ENCODE data around the gene MYO7B.
"Not testable (repeated sequence)": the region's sequence is repeated elsewhere in the genome, so short reads cannot be mapped to it uniquely, and the experiment has no call there.

The MYO7B gene

GRCh38 chr2:127568128-127568527 lies 32.6 kb downstream of the MYO7B start:
- no peak overlapping the region for H3K4me3 ChIP-seq (ENCODE audit: low read length)
- TF ChIP-seq ZNF274 (IDR thresholded peaks at IDR 0.05; ENCODE audit: low read depth, low read length) = no peak

GRCh38 chr2:127569666-127570065 lies 34.2 kb downstream of the MYO7B start:
- TF ChIP-seq ZNF274 (IDR thresholded peaks at IDR 0.05; ENCODE audit: low read depth, low read length) = no peak

GRCh38 chr2:127570282-127571250 lies 35.1 kb downstream of the MYO7B start:
- no peak overlapping the region for H3K4me3 ChIP-seq (ENCODE audit: low read length)
- no peak for TF ChIP-seq ZNF274 (IDR thresholded peaks at IDR 0.05; ENCODE audit: low read depth, low read length)

More at GRCh38 chr2:127569666-127570065, 34.2 kb downstream of the MYO7B start:
- H3K4me3 ChIP-seq (ENCODE audit: low read length) = no peak overlapping the region

- not testable (repeated sequence) for H3K4me3 ChIP-seq (ENCODE audit: low read length)
Observed at GRCh38 chr2:127572352-127572751, 36.9 kb downstream of the MYO7B start.

GRCh38 chr2:127572841-127573240 lies 37.4 kb downstream of the MYO7B start:
- H3K4me3 ChIP-seq (ENCODE audit: low read length) = no peak overlapping the region
- no peak for TF ChIP-seq ZNF274 (IDR thresholded peaks at IDR 0.05; ENCODE audit: low read depth, low read length)

- TF ChIP-seq ZNF274 (IDR thresholded peaks at IDR 0.05; ENCODE audit: low read depth, low read length) = no peak
- no peak overlapping the region for H3K4me3 ChIP-seq (ENCODE audit: low read length)
Observed at GRCh38 chr2:127573298-127573697, 37.8 kb downstream of the MYO7B start.

- no peak for TF ChIP-seq ZNF274 (IDR thresholded peaks at IDR 0.05; ENCODE audit: low read depth, low read length)
- H3K4me3 ChIP-seq (ENCODE audit: low read length) = no peak overlapping the region
Observed at GRCh38 chr2:127573771-127574170, 38.3 kb downstream of the MYO7B start.

GRCh38 chr2:127574656-127575055 lies 39.2 kb downstream of the MYO7B start:
- no peak for TF ChIP-seq ZNF274 (IDR thresholded peaks at IDR 0.05; ENCODE audit: low read depth, low read length)
- H3K4me3 ChIP-seq (ENCODE audit: low read length) = no peak overlapping the region

GRCh38 chr2:127575185-127575765 lies 39.8 kb downstream of the MYO7B start:
- TF ChIP-seq ZNF274 (IDR thresholded peaks at IDR 0.05; ENCODE audit: low read depth, low read length) = no peak
- no peak overlapping the region for H3K4me3 ChIP-seq (ENCODE audit: low read length)

GRCh38 chr2:127575941-127576432 lies 40.5 kb downstream of the MYO7B start:
- TF ChIP-seq ZNF274 (IDR thresholded peaks at IDR 0.05; ENCODE audit: low read depth, low read length) = no peak
- H3K4me3 ChIP-seq (ENCODE audit: low read length) = no peak overlapping the region; the same call in 1 of the 2 replicates

- no peak for TF ChIP-seq ZNF274 (IDR thresholded peaks at IDR 0.05; ENCODE audit: low read depth, low read length)
- H3K4me3 ChIP-seq (ENCODE audit: low read length) = no peak overlapping the region
Observed at GRCh38 chr2:127576433-127577207, 41.1 kb downstream of the MYO7B start.

- TF ChIP-seq ZNF274 (IDR thresholded peaks at IDR 0.05; ENCODE audit: low read depth, low read length) = no peak
- no peak overlapping the region for H3K4me3 ChIP-seq (ENCODE audit: low read length)
Observed at GRCh38 chr2:127577208-127577475, 41.7 kb downstream of the MYO7B start.

- TF ChIP-seq ZNF274 (IDR thresholded peaks at IDR 0.05; ENCODE audit: low read depth, low read length) = no peak
- no peak overlapping the region for H3K4me3 ChIP-seq (ENCODE audit: low read length)
Observed at GRCh38 chr2:127577503-127577902, 42.0 kb downstream of the MYO7B start.

- no peak overlapping the region for H3K4me3 ChIP-seq (ENCODE audit: low read length)
- TF ChIP-seq ZNF274 (IDR thresholded peaks at IDR 0.05; ENCODE audit: low read depth, low read length) = no peak
Observed at GRCh38 chr2:127577973-127578372, 42.5 kb downstream of the MYO7B start.
